Measurements from ENCODE around the gene DCHS2.

The DCHS2 gene

GRCh38 chr4:154487145-154487544 lies 4.5 kb downstream of the DCHS2 start:
- TF ChIP-seq FOXP2 (optimal IDR thresholded peaks at IDR 0.05; ENCODE audit: borderline replicate concordance, extremely low read depth, extremely low read length, insufficient read depth) (no peak), REST (IDR thresholded peaks at IDR 0.05; ENCODE audit: insufficient read depth in 1 of 2, low read depth in 2 of 2, low read length in 2 of 2) (no peak), TAF1 (IDR thresholded peaks at IDR 0.05; ENCODE audit: borderline replicate concordance, insufficient read depth, low read length) (no peak)

- TF ChIP-seq REST (IDR thresholded peaks at IDR 0.05; ENCODE audit: insufficient read depth in 1 of 2, low read depth in 2 of 2, low read length in 2 of 2) = peak in 1 of 2 experiments; percentile 63; a peak in 1 of 4 replicates
- no peak for TF ChIP-seq FOXP2 (optimal IDR thresholded peaks at IDR 0.05; ENCODE audit: borderline replicate concordance, extremely low read depth, extremely low read length, insufficient read depth)
Observed at GRCh38 chr4:154485127-154485773, 6.3 kb downstream of the DCHS2 start.

GRCh38 chr4:154478547-154478946 lies 13.1 kb downstream of the DCHS2 start:
- TF ChIP-seq FOXP2 (optimal IDR thresholded peaks at IDR 0.05; ENCODE audit: borderline replicate concordance, extremely low read depth, extremely low read length, insufficient read depth) = no peak
- TF ChIP-seq TAF1 (IDR thresholded peaks at IDR 0.05; ENCODE audit: borderline replicate concordance, insufficient read depth, low read length) = no peak
- no peak for TF ChIP-seq SIN3A (IDR thresholded peaks at IDR 0.05; ENCODE audit: borderline replicate concordance, insufficient read depth, low read length)
- no peak for TF ChIP-seq POLR2AphosphoS5 (IDR thresholded peaks at IDR 0.05; ENCODE audit: low read depth, low read length)
- TF ChIP-seq REST (IDR thresholded peaks at IDR 0.05; ENCODE audit: insufficient read depth in 1 of 2, low read depth in 2 of 2, low read length in 2 of 2) = no peak

GRCh38 chr4:154478128-154478527 lies 13.5 kb downstream of the DCHS2 start:
- no peak for TF ChIP-seq REST (IDR thresholded peaks at IDR 0.05; ENCODE audit: insufficient read depth in 1 of 2, low read depth in 2 of 2, low read length in 2 of 2)
- TF ChIP-seq POLR2AphosphoS5 (IDR thresholded peaks at IDR 0.05; ENCODE audit: low read depth, low read length) = no peak
- no peak for TF ChIP-seq TAF1 (IDR thresholded peaks at IDR 0.05; ENCODE audit: borderline replicate concordance, insufficient read depth, low read length)
- TF ChIP-seq FOXP2 (optimal IDR thresholded peaks at IDR 0.05; ENCODE audit: borderline replicate concordance, extremely low read depth, extremely low read length, insufficient read depth) = no peak
- TF ChIP-seq SIN3A (IDR thresholded peaks at IDR 0.05; ENCODE audit: borderline replicate concordance, insufficient read depth, low read length) = no peak

GRCh38 chr4:154476232-154476631 lies 15.4 kb downstream of the DCHS2 start:
- TF ChIP-seq FOXP2 (optimal IDR thresholded peaks at IDR 0.05; ENCODE audit: borderline replicate concordance, extremely low read depth, extremely low read length, insufficient read depth) (no peak), TAF1 (IDR thresholded peaks at IDR 0.05; ENCODE audit: borderline replicate concordance, insufficient read depth, low read length) (no peak), REST (IDR thresholded peaks at IDR 0.05; ENCODE audit: insufficient read depth in 1 of 2, low read depth in 2 of 2, low read length in 2 of 2) (no peak), POLR2AphosphoS5 (IDR thresholded peaks at IDR 0.05; ENCODE audit: low read depth, low read length) (no peak), SIN3A (IDR thresholded peaks at IDR 0.05; ENCODE audit: borderline replicate concordance, insufficient read depth, low read length) (no peak)
